GM18951 (cell line): ENCODE data around the gene SURF2.

Source experiments
- POLR2A ChIP-seq: IDR thresholded peaks from 4 replicates; pipeline ENCODE4 v1.6.1; 2011; ENCODE audit warnings: mild to moderate bottlenecking; ENCODE audit not compliant: insufficient read length, insufficient read depth; ENCODE audit errors: extremely low read depth
- in situ Hi-C: fragments of 300-500 bp; cut with MboI; formaldehyde crosslinking; loops from one replicate; pipeline ENCODE4 v1.12.0; 2022; ENCODE audit warnings: low sequenced_read_pairs, mixed read lengths, inconsistent platforms; ENCODE audit not compliant: unreplicated experiment

Gene SURF2

GRCh38 chr9:133342570-133342969 is 13.8 kb upstream of the SURF2 start:
- TF ChIP-seq POLR2A, result no peak
- in situ Hi-C loops, result no loop called here

DNA sequence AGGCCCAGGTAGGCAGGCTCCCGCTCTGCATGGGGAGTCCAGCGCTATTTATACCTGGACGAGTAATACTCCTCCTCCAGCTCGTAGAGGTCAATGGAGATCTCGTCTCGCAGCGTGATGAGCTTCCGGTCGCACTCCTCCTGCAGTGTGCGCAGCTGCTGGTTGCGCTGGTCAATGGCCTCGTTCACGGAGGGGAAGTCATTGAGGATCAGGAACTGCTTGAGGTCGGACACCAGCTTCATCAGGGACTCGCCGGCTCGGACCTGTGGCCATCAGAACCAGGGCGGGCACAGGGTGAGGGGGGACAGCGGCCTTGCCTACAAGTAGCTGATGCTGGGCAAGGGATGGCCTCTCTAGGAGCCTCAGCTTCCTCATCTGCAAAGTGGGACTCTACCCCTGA is 12.3 kb upstream of the SURF2 start:
- in situ Hi-C loops, result no loop called here
- TF ChIP-seq POLR2A, result no peak

DNA sequence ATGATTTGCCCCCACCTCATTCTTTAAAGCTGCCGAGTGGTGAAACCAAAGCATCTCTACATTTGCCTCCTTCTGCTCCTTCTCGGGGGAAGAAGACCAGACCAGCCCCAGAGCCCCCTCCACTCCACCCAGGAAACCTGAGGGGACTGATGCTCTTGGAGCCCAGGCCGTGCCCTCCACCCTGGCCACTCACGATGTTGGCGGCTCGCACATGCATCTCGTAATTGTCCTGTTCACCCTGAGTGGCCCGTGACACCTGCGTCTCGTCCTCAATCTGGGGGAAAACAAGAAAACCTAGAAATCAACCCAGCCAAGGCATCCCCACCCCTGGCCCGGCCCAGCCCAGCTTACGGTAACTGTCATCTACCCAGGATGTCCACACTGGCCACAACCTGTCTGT is 11.4 kb upstream of the SURF2 start:
- in situ Hi-C loops, result no loop called here
- TF ChIP-seq POLR2A, result no peak

DNA sequence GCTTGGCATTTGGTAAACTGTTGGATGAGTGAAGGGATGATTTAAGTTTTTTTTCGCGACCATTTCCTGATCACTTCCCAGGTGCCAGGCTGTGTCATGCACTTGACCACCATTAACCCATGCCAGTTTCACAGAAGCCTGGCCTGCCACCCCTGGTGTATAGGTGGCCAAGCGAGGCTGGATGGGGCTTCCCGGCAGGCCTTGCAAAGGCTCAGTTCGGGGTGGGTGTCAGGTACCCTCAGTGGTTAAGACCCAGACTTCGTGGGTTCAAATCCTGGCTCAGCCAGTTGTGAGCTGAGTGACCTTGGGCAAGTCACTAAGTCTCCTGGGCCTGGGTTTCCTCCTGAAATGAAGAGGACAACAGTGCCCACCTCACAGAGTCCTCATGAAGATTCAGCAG is 10.8 kb upstream of the SURF2 start:
- in situ Hi-C loops, result no loop called here

GRCh38 chr9:133346021-133346785 is 10.1 kb upstream of the SURF2 start:
- in situ Hi-C loops, result no loop called here
- no peak for TF ChIP-seq POLR2A

More for the DNA sequence above, 10.8 kb upstream of the SURF2 start:
- TF ChIP-seq POLR2A, result no peak

GRCh38 chr9:133347515-133347984 is 8.8 kb upstream of the SURF2 start:
- no peak for TF ChIP-seq POLR2A
- in situ Hi-C loops, result no loop called here

GRCh38 chr9:133347985-133348717 is 8.2 kb upstream of the SURF2 start, which contains the start of the genes MED22 and RPL7A:
MED22 (minus strand) TSS chr9:133348131; CDS start chr9:133346662, 1,469 bp downstream.
RPL7A (plus strand) TSS chr9:133348218; CDS start chr9:133348244, 26 bp downstream.
- in situ Hi-C loops, result no loop called here
- TF ChIP-seq POLR2A, result peak; percentile 99

DNA sequence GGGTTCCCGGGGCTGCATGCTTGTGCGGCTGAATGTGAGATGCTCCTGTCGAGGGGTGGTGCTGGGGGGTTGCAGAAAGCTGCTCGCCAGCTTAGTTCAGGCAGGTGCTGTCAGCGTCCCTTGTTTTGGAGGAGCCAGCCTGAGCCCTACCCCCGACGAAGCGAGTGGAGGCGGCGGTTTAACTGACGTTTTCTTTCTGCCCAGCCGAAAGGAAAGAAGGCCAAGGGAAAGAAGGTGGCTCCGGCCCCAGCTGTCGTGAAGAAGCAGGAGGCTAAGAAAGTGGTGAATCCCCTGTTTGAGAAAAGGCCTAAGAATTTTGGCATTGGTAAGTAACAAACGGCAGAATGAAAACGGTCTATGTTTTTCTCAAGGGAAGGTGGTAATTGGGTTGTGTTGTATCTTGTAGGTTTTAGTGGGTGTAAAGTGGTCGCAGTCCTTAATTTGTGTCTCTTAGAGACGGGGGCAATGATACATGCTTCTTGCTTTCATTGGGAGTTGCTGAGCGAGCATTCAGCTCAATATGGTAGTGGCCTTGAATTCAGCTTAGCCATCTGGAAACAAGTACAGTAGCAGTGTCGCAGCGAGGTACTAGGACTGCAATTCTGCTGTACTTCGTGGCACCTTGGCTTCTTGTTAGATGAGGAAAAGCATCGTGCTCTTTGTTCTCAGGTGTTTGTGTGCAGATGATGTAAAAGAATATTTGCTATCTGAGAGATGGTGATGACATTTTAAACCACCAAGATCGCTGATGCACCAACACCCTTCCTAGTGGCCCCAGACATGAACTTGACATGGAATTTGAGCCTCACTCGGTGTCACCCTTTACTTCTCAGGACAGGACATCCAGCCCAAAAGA is 7.4 kb upstream of the SURF2 start:
- TF ChIP-seq POLR2A, result no peak
- in situ Hi-C loops, result no loop called here

DNA sequence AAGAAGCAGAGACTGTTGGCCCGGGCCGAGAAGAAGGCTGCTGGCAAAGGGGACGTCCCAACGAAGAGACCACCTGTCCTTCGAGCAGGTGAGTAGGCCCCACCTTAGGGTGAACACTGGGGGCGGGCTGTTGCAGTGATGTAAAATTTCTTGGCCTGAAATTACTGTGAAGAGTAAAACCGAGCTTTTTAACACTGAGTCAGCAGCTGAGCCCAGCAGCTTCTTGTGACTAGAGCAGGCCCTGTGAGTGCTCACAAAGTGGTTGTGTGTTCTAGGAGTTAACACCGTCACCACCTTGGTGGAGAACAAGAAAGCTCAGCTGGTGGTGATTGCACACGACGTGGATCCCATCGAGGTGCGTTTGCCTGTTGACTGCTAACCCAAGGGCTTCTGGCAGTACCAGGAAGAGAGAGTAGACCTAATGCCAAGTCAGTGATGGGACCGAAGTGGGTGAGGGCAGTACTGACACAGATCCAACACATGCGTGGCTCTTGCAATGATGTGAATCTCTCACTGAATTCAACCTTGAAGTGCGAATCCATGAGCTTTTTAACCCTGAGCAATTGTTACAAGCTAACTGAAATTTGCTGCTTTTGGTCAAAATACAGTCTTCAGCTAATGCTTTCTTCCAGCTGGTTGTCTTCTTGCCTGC is 6.3 kb upstream of the SURF2 start:
- in situ Hi-C loops, result no loop called here
- TF ChIP-seq POLR2A, result peak; percentile 11

GRCh38 chr9:133351526-133351907 is 4.8 kb upstream of the SURF2 start:
- in situ Hi-C loops, result no loop called here
- no peak for TF ChIP-seq POLR2A

GRCh38 chr9:133351908-133352634 is 4.3 kb upstream of the SURF2 start:
- in situ Hi-C loops, result no loop called here
- peak; percentile 33 for TF ChIP-seq POLR2A
